Panc1 (cell line): ENCODE measurements around the gene RNU5B-1.

ENCODE experiments used
- CTCF ChIP-seq: fragments of 450-650 bp; IDR thresholded peaks from 2 replicates; pipeline ENCODE4 v1.5.1; 2017; ENCODE audit warnings: mild to moderate bottlenecking
- POLR2AphosphoS5 ChIP-seq: IDR thresholded peaks from 2 replicates; pipeline ENCODE4 v1.6.1; 2012; ENCODE audit warnings: mild to moderate bottlenecking, low read depth, low read length, moderate library complexity
- REST ChIP-seq, 2 experiments: IDR thresholded peaks; 2 replicates each; pipeline ENCODE4 v1.6.1; 2011 to 2012; ENCODE audit warnings: low read depth in 2 of 2, control low read depth in 1 of 2, low read length in 1 of 2, mild to moderate bottlenecking in 1 of 2, moderate library complexity in 1 of 2; ENCODE audit not compliant: insufficient read depth in 1 of 2

DNA sequence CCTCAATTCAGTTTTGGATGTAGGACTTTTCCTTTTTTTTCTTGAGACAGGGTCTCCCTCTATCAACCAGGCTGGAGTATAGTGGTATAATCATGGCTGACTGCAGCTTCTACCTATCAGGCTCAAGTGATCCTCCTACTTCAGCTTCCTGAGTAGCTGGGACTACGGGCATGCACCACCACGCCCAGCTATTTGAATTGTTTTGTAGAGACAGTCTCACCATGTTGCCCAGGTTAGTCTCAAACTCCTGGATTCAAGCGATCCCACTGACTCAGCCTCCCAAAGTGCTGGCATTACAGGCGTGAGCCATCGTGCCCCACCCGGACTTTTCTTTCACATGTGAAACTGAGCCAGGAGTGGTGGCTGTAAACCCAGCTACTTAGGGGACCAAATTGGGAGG lies 3.5 kb downstream of the RNU5B-1 start:
- no peak for TF ChIP-seq REST (IDR thresholded peaks at IDR 0.05; ENCODE audit: insufficient read depth in 1 of 2, low read depth in 2 of 2, low read length in 1 of 2)
- no peak for TF ChIP-seq POLR2AphosphoS5
- TF ChIP-seq CTCF = no peak
